ENCODE measurements around the gene CPT1C.
"Not testable (repeated sequence)": the region's sequence is repeated elsewhere in the genome, so short reads cannot be mapped to it uniquely, and the experiment has no call there.

CPT1C gene

DNA sequence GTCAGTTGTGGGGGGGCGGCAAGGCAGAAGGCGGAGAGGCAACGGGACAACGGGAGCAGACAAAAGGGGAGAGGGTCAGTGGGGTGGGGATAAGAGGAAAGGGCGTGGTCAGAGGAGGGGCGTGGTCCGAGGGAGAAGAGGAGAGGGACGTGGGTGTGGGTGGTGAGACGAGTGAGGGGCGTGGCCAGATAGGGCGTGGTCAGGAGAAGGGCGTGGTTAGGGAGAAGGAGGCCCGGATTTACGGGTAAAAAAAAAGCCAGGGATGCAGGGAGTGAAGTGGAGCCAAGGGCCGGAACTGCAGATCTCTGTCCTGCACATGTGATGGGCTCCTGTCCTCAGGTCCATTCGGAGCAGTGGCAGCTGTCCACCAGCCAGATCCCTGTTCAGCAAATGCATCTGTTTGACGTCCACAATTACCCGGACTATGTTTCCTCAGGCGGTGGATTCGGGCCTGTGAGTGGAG is 21.5 kb downstream of the CPT1C start:
- no peak for FAIRE-seq

DNA sequence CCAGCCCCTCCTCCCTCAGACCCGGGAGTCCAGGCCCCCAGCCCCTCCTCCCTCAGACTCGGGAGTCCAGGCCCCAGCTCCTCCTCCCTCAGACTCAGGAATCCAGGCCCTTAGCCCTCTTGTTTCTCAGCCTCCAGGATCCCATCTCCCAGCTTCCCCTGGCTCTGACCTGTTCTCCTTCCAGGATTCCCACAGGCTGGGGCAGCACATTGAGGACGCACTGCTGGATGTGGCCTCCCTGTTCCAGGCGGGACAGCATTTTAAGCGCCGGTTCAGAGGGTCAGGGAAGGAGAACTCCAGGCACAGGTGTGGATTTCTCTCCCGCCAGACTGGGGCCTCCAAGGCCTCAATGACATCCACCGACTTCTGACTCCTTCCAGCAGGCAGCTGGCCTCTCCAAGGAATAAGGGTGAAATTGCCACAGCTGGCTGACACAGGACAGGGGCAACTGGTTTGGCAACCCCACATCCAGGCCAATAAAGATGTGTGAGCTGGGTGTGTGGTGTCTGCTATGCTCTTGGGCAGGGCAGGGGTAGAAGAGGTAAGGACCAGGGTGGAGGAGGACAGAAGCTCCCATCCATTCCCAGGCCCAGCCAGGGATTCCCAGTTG is 22.4 kb downstream of the CPT1C start:
- no peak for FAIRE-seq

DNA sequence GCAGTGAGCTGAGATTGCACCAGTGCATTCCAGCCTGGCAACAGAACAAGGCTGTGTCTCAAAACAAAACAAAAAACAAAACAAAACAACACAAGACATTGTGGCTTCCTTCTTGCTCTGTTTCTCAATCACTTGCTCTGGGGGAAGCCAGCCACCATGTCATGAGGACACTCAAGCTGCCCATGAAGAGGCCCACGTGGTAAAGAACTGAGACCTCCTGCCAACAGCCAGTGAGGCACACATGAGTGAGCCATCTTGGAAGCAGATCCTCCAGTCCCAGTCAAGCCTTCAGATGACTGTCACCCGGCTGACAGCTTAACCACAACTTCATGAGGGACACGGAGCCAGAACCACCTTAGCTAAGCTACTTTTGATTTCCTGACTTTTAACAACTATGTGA is 25.2 kb downstream of the CPT1C start:
- no peak for FAIRE-seq

DNA sequence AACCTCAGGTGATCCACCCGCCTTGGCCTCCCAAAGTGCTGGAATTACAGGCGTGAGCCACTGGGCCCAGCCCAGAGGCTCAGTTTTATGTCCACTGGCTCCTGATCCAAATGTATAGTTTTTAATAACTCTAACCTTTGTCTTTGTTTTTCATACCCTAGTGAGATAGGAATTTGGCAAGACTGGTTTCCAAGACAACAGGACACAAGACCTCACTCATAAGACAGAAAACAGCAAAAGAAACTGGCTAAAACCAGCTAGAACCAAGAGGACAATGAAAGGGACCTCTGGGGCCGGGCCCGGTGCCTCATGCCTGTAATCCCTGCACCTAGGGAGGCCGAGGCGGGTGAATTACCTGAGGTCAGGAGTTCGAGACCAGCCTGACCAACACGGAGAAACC is 27.6 kb downstream of the CPT1C start:
- FAIRE-seq: no peak

DNA sequence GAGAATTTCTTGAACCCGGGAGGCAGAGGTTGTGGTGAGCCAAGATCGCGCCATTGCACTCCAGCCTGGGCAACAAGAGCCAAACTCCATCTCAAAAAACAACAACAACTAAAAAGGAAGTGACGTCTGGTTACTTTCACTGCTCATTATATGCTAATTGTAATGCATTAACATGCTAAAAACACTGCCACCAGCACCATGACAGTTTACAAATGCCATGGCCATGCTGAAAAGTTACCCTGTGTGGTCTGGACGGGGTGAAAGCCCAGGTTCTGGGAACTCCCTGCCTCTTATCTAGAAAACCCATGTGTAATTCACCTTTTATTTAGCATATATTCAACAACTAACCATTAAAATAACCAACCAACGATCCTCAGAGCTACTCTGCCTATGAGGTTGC is 28.1 kb downstream of the CPT1C start:
- FAIRE-seq: no peak

DNA sequence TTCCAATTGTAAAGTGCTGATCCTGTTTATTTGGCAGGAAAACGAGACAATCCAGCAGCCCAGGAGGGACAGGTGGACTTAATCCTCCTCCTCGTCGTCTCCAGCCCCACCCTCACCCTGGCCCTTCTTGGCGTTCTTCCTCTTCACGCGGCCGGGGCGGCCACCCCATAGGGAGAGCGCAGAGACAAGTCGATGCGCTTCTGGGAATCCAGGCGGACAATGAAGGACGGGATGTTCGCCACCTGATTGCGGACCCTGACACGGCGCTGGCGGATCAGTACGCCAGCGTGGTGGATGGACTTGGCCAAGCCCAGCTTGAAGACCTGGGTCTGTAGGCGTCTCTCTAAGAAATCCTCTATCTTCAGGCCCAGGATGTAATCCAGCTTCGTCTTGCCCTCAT is 28.5 kb downstream of the CPT1C start:
- FAIRE-seq: not testable (repeated sequence)

DNA sequence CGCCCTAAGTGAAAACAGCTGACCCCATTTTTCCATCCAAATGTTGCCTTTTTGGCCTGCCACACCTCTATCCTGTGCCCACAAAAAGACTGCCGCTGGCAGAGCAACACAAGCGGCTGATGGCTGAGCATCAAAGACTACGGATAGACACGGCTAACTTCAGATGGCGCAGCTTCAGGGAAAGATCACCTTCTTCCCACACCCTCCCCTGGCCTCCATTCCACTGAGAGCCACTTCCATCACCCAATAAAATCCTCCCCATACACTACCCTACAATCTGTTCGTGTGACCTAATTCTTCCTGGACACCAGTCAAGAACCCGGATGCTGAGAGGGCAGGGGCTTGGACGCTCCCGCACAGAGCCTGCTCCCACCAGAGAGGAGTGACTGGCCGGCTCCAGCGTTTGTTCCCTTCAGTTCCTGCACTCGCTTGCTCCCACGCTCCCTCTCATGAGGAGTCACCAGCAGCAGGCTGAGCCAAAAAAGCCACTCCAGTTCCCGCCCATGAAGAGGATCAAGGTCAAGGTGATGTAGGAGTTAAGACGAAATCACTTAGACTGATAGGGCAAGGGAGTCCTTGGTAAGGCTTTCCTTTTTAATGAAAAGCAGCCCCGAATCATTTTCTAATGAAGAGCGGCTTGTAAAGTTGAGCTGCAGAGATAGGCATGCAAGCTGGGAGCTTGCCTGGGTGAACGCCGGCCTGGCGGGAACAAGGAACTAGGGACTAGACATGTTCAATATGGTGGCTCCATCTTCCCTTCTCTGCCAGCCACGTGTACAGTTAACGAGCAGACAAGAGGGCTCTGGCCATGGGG is 36.5 kb downstream of the CPT1C start:
- FAIRE-seq: no peak

DNA sequence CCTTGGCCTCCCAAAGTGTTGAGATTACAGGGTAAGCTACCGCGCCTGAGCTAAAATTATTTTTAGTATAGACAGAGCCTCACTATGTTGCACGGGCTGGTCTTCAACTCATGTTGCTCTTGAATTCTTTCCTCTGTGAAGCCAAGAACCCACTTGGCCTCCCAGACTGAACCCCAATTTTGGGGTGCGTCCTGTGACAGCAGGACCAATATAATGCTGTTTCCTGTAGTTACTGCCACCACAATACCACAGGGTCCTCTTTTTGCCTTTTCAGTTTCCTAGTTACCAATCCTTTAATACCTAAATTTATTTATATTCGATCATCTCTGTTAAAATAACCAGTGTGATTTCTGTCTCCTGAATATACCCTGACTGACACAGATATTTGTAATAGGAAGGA is 39.2 kb downstream of the CPT1C start:
- no peak for FAIRE-seq

DNA sequence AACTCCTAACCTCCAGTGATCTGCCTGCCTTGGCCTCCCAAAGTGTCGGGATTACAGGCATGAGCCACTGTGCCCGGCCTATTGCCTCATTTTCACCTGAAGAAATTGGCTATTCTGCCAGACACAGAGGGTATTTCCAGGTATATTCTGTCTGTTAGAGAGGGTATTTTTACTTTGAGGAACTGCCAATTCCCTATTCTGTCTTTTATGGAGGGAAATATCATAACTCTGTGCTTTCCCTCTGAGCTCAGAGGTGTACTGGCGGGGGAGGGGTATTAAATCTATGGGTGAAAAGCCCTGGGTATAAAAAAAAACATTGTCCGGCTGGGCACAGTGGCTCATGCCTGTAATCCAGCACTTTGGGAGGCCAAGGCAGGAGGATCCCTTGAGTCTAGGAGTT is 47.4 kb downstream of the CPT1C start:
- FAIRE-seq: no peak

DNA sequence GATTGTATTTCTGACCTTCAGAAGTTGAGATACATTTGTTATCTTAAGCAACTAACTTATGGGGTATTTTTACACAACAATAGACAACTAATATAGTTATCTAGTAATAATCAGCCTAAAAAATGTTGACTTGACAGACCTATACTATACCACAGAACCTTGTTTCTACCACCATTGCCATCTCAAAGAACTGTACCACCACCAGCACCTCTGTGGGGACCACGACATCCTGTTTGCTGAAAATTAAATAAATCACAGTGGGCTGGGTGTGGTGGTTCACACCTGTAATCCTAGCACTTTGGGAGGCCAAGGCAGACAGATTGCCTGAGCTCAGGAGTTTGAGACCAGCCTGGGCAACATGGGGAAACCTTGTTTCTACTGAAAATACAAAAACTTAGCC is 48.2 kb downstream of the CPT1C start:
- FAIRE-seq: no peak

DNA sequence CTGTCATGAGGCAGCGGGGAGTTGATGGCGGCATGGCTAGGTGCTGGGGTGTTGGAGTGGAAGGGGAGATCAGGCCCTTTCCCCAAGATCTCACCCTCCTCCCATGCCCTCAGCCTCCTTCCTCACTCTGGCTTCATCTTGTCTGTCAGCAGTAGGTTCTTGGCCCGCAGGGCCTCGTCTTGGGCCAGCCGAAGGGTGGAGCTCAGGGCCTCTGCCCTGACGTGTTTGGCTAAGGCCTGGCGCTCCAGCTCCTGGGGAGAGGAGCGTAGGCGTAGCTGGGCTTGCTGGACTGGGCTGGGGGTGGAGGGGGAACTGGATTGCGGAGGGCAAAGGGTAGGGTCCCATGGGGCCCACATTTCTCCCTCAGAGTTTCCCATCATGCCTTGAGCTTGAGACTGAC is 49.0 kb downstream of the CPT1C start:
- no peak for FAIRE-seq

DNA sequence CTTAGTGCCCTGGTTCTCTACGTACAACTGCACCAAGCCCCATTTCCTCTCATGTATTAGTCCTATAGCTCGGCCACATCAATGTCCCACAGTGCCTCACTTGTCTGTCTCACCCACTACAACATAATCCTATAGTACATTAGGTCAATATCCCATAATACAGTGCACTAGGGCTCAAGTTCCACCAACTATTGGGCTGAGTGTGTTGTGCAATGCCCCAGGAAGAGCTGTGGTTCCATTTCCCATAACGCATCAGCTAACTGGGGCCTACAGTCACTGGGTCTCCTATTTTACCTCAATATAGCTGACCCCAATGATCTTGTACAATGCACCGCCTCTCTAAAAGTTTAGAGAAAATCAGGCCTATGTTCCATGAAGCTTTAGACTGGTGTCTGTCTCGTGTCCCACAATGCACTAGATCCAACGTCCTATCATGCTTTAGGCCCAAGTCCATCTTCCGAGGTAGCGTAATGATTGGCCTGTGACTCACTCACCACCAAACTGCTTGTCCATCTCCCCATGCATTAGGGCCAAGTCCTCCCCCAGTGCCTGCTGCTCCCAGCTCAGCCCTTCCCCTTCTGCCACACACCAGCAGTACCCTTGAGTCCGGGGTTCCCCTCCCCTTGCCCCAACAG is 50.4 kb downstream of the CPT1C start:
- FAIRE-seq: no peak

DNA sequence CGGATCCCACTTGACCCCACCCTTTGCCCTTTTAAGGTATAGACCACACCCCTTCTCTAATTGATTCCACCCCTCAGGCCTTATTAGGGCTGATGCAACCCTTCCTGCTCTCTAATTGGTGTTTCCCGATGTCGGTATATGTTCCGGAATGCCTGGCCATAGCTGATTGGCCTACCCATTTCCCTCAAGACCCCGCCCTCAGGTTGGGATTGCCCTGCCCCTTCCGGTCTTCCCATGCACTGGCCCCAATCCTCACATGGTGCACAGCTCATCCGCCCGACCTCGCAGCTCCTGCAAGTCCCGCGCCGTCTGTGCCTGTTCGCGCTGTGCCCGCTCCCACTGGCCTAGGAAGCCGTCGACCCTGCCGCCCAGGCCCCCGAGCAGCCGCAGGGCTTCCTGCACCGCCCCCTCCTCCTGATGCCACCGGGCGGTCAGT is 54.0 kb downstream of the CPT1C start:
- FAIRE-seq: no peak

DNA sequence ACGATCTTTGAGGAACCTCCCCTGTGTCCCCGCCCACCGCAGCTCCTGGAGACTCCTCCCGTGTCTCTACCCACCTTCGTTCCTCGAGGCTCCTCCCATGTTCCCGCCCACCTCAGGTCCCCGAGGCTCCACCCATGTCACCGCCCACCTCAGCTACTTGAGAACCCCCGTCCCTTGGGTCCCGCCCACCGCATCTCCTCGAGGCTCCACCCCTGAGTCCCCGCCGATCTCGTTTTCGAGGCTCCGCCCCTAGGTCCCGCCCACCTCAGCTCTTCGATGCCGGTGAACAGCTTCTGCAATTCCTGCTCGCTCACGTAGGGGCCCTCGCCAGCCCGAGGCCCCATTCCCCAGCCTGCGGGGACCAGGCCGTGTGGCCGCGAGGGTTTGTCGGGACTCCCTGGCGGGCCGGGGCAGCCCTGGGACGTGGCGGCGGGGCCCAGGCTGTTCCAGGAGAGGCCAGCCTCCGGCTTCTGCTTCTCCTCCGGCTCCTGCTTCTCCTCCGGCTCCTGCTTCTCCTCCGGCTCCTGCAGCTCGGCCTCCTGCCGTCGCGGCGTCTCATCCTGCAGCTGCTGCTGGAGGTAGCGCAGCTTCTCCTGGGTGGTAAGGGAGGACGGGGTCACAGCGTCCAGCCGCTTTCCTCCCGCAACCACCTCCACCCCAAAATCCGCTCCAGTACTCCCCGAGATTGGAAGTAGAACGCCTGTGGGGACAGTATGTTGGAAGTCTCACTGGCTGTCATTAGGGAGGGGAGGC is 55.5 kb downstream of the CPT1C start:
- FAIRE-seq: no peak

DNA sequence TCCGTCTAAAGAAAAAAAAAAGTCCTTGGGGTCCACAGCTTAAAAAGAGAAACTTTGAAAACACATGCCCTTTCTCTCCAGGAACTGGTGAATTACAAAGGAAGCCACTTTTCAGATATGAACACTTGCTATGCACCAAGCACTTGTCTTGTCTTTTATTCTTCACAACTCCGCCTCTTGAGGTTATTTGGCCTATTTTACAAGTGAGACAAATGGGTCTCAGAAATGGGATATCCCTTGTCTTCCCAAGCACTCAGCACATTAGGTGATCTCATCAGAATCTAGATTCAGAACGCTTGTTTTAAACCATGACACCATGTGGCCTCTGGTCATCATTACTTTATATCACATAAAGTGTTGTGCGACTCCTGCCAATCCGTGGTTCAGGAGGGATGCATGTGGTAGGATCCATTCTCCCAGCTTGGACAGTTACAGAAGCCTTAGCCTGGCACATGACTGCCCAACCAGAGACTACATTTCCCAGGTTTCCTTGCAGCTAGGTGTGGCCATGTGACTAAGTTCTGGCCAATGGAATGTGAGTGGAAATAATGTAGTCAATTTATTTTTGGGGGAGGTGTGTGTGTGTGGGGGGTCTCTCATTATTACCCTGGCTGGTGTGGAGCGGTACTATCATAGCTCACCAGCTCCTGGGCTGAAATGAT is 58.3 kb downstream of the CPT1C start:
- FAIRE-seq: no peak

DNA sequence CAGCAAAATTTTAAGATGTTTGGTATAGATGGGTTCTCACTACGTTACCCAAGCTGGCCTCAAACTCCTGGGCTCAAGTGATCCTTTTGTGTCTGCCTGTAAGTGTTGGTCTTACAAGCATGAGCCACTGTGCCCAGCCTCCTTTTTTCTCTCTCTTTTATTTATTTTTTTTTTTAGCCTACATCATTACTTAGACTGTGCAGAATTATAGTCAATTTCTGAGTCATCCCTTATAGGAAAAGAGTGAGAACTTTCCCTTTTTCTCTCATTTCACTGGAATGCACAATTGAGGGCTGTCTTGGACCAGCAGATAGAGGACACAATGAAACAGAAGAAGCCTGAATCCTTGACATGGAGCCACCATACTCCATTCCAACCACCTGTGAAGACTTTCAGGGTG is 58.9 kb downstream of the CPT1C start:
- FAIRE-seq: no peak

DNA sequence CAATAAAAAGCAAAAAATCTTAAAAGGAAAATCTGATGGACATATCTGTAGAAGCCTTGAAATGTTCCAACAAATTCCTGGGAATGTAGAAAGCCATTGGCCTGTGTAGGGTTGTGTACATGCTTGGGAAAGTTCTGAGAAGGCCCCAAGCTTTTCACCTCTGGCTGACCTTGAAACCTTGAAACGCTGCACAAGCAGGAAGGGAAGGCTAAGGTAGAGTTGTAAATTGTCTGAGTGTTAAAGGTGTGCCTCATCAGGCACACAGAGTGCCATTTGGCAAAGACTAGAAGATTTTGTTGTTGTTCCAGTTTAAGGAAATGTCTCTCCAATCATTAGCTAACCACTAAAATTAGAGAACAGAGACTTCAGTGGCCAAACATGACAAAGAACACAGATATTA is 61.8 kb downstream of the CPT1C start:
- FAIRE-seq: no peak

DNA sequence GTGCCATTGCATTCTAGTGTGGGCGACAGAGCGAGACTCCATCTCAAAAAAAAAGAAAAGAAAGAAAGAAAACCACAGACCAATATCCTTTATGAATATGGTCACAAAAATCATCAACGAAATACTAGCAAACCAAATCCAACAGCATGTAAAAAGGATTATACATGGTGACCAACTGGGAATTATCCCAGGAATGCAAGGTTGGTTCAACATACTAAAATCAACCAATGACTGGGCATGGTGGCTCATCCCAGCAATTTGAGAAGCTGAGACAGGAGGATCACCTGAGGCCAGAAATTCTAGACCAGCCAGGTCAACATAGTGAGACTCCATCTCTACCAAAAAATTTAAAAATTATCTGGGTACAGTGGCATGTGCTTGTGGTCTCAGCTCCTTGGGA is 65.0 kb downstream of the CPT1C start:
- no peak for FAIRE-seq

DNA sequence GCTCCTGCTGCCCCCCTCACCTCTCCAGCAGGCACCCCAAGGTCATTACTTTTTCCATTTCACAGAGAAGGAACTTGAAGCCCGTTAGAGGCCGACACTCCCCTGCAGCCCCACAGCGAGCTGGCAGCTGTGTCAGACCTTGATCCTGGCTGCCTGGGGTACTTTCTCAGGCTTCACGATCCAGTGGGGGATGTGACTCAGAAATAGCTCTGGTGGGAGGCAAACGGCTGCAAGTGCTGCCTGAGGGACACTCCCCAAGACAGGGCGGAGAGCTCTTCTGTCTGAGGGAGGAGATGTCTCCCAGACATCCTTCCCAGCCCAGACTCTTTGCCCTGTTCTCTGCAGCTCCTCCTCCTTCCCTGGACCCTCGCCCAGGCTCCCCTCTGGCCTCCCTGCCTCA is 67.4 kb downstream of the CPT1C start:
- FAIRE-seq: no peak

DNA sequence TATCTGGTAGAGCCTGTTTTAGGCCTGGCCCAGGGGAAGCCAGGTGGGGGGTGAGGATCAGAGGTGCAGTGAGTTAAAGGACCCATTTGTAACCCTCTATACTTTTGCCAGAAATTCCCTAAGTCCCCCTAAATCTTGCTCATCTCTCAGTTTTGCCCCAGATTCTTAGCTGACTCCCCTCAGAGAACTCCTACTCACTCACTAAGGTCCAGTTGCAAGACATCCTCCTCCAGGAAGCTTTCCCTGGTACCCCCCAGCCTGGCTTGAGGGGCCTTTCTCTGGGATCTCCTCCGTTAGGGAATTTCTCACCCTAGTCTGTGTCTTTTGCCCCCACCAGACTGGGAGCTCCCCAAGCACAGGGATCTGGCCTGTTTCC is 70.3 kb downstream of the CPT1C start:
- FAIRE-seq: no peak

DNA sequence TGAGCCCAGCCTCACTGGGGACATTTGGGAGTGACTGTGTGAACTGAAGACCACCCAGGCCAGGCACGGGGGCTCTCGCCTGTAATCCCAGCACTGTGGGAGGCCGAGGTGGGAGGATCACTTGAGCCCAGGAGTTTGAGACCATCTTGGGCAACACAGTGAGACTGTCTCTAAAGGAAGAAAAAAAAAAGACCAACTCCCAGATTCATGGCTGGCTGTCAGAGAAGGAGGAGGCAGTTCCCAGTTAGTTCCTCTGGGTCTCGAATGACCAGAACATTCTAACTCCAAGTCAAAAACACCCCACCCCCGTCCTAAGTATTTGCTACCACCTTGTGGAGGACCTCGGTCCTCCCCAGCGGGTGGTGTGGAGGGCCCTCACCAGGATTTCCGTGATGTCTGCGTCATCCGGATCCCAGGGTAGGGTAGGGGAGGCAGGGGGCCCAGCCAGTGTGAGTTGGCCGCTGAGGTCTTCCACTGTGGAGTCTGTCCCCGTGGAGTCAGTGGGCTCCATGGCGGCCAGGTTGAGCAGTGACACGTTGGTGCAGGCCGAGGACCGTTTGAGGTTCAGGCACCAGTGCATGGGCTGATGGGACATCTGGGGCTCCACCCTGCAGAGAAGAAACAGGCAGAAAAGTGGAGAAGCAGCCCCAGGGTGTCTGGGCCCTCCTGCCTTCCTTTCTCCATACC is 70.9 kb downstream of the CPT1C start:
- FAIRE-seq: no peak

DNA sequence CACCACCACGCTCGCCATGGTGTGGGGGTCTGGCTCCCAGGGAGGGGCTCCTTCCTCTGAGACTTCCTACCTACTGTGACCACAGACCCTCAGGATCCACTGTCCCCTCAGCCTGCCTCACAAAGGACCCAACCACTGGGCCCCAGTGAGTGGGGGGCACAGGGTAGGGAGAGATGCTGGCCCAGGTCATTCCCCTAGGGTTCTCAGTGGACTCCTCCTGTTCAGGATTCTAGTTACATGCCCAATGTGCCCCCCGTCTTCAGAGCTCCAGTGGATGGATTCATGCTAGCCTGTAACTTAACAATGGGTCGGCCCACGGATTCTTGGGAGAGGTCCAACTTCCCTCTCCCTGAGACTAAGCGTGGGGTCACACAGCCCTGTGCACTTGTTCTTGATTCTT is 72.3 kb downstream of the CPT1C start, which contains the start of gene TSKS:
Gene TSKS (minus strand): TSS at position 77 of the 400 bp plus-strand sequence. CDS start 59 bp downstream, at position 18.
- FAIRE-seq: no peak
